Thoracic aorta (tissue), 2 donors: Measurements from ENCODE around the gene CYP19A1. TPM values are rescaled to one million over a fixed set of nuclear protein-coding genes. Genes with fewer than 3 reads are reported as not detected.

Experiments used
- ATAC-seq: fragments of 150-250 bp; one replicate; pipeline ENCODE4 v1.8.0; 2017; ENCODE audit warnings: low read depth; ENCODE audit not compliant: insufficient number of reproducible peaks, low FRiP score
- DNase-seq: peaks from one replicate; pipeline ENCODE4 v3.0.0-alpha.2; 2020; ENCODE audit warnings: low spot score
- H3K27ac ChIP-seq, 2 donors: fragments of 200-600 bp; sonication (generic); 1 replicate in 1 of 2; 2 replicates in 1 of 2; pipeline ENCODE4 v1.5.1; 2016; ENCODE audit warnings: mild to moderate bottlenecking in 2 of 2, moderate library complexity in 2 of 2
- H3K27me3 ChIP-seq: fragments of 200-600 bp; sonication (generic); replicated peaks from 2 replicates; pipeline ENCODE4 v1.6.0; 2016; ENCODE audit warnings: mild to moderate bottlenecking; ENCODE audit not compliant: insufficient read depth
- H3K36me3 ChIP-seq: fragments of 200-600 bp; sonication (generic); one replicate; pipeline ENCODE4 v1.5.1; 2016
- H3K4me1 ChIP-seq, 2 donors: fragments of 200-600 bp; sonication (generic); 1 replicate in 1 of 2; 2 replicates in 1 of 2; pipeline versions ENCODE4 v1.5.1 to v1.6.0; 2016; ENCODE audit warnings: low read depth in 2 of 2, mild to moderate bottlenecking in 1 of 2; ENCODE audit not compliant: control insufficient read depth in 1 of 2
- H3K4me3 ChIP-seq: fragments of 200-600 bp; sonication (generic); 2 replicates; pipeline ENCODE4 v1.5.1; 2016; ENCODE audit warnings: mild to moderate bottlenecking
- H3K9me3 ChIP-seq: fragments of 200-600 bp; sonication (generic); 2 replicates; pipeline ENCODE4 v1.5.1; 2016
- CTCF ChIP-seq: fragments of 200-600 bp; sonication (generic); IDR thresholded peaks from one replicate; pipeline ENCODE4 v1.5.1; 2019; ENCODE audit warnings: antibody characterized with exemption
- total RNA-seq, 2 donors: library from RNA; depleted of rRNA; stranded (reverse); fragments of >200 nt; gene quantifications; one replicate each; pipeline versions ENCODE4 v1.1.0 to v1.2.3, GENCODE V29; 2016

The CYP19A1 gene
- total RNA-seq, 2 donors from 2014 or later: 0.54 to 3.1 TPM

- Histone ChIP-seq H3K4me1 (no peaks in the 10 kb centered on the region), H3K4me3 (no peak overlapping the region), H3K36me3 (no peaks in the 10 kb centered on the region), H3K27ac (no peak overlapping the region), H3K27me3 (no peaks in the 10 kb centered on the region), H3K9me3 (no peaks in the 10 kb centered on the region)
- no peak for TF ChIP-seq CTCF
- DNase-seq (no peak), ATAC-seq (no peak)
These were observed 78.2 kb downstream of the CYP19A1 start for GRCh38 chr15:51260202-51260601.

GRCh38 chr15:51255533-51255932 is 82.9 kb downstream of the CYP19A1 start:
- TF ChIP-seq CTCF: no peak
- DNase-seq: no peak
- Histone ChIP-seq H3K27ac (no peak overlapping the region), H3K27me3 (no peaks in the 10 kb centered on the region), H3K9me3 (no peaks in the 10 kb centered on the region), H3K36me3 (no peaks in the 10 kb centered on the region), H3K4me1 (no peaks in the 10 kb centered on the region), H3K4me3 (no peak overlapping the region)
- ATAC-seq: no peak

- DNase-seq: no peak
- Histone ChIP-seq H3K36me3 (no peaks in the 10 kb centered on the region), H3K4me1 (no peaks in the 10 kb centered on the region), H3K27ac (no peak overlapping the region), H3K9me3 (no peaks in the 10 kb centered on the region), H3K27me3 (no peaks in the 10 kb centered on the region), H3K4me3 (no peak overlapping the region)
- TF ChIP-seq CTCF: no peak
- ATAC-seq: no peak
These were observed 85.0 kb downstream of the CYP19A1 start for GRCh38 chr15:51253366-51253765.

GRCh38 chr15:51252671-51253070 is 85.7 kb downstream of the CYP19A1 start:
- Histone ChIP-seq H3K4me1 (no peaks in the 10 kb centered on the region), H3K27ac (no peak overlapping the region), H3K27me3 (no peaks in the 10 kb centered on the region), H3K36me3 (no peaks in the 10 kb centered on the region), H3K9me3 (no peaks in the 10 kb centered on the region), H3K4me3 (no peak overlapping the region)
- DNase-seq (no peak), ATAC-seq (no peak)
- TF ChIP-seq CTCF: no peak

GRCh38 chr15:51251556-51251955 is 86.8 kb downstream of the CYP19A1 start:
- no peaks in the 10 kb centered on the region for H3K27me3 ChIP-seq
- ATAC-seq: no peak
- no peaks in the 10 kb centered on the region for H3K36me3 ChIP-seq
- H3K27ac ChIP-seq: no peak overlapping the region
- H3K4me1 ChIP-seq: no peaks in the 10 kb centered on the region
- no peak for TF ChIP-seq CTCF
- H3K9me3 ChIP-seq: no peaks in the 10 kb centered on the region
- no peak for DNase-seq
- no peak overlapping the region for H3K4me3 ChIP-seq
